HG03442 (cell line): ENCODE measurements around the gene TRAPPC8.

Source experiments
- ATAC-seq: cut with Tn5 transposase; IDR thresholded peaks from one replicate; pipeline ENCODE4 v1.9.1; 2021; ENCODE audit warnings: mild to moderate bottlenecking, moderate library complexity; ENCODE audit not compliant: unreplicated experiment

The TRAPPC8 gene

DNA sequence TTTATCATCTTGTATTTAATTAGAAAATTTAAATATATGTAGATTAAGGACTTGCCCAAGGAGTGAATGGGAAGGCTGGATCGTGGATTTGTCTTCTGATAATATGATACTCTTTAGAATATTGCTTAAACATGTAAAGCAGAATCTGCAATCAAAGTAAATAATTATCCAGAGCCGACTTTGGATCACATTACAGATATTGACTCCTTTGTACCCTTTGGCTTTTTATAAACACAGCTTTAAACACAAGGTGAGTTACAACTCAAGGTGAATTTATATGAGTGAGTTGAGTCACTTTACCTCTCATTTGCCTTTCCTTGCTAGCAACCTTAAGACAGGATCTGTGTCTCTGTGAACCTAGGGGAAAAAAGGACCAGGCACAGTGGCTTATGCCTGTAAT lies 144.5 kb downstream of the TRAPPC8 start:
- no peak for ATAC-seq

DNA sequence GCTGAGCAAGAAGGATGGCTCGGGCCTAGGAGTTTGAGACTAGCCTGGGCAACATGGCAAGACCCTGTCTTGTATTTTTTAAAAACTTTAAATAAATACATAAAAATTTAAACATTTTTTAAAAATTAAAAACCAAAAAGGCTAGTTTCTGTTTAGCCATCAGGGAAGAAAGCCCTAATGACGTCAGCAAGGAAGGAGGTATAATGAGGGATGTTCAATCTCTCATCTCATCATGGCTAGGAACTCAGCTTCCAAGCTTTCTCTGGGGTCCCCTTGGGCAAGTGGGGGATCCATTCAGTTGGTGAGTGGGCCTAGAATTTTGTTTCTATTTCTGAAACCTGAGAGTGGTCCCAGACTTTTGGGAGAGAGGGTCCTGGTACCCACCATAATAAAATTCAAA lies 147.2 kb downstream of the TRAPPC8 start:
- no peak for ATAC-seq

DNA sequence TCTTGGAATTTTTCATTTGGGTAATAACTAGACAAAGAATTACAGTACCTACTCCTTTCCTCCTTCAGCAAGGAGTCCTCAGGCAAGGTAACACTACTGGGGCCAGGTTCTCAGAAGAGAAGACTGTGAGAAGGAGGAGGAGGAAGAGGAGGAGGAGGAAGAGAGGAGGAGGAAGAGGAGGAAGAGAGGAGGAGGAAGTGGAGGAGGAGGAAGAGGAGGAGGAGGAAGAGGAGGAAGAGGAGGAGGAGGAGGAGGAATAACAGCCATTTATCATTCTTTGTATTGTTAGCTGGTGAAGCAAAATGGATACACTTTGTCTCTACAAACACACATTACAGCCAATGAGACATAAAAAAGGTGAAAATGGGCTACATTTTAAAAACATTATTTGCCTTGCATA lies 149.4 kb downstream of the TRAPPC8 start:
- ATAC-seq = no peak

DNA sequence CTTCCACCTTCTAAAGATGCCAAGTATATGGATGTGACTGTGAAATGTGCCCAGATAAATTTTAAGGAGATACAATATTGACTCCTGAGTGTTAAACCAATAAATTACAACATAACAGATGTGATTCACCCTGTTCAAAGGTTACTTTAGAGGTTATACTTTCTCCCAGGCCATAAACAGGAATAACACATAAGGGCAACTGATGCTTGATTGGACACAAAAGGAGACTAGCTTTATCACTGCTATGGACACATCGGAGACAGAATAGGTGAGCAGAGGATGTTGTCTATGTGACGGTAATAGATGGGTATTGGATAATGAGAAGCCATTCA lies 150.4 kb downstream of the TRAPPC8 start:
- ATAC-seq = no peak

DNA sequence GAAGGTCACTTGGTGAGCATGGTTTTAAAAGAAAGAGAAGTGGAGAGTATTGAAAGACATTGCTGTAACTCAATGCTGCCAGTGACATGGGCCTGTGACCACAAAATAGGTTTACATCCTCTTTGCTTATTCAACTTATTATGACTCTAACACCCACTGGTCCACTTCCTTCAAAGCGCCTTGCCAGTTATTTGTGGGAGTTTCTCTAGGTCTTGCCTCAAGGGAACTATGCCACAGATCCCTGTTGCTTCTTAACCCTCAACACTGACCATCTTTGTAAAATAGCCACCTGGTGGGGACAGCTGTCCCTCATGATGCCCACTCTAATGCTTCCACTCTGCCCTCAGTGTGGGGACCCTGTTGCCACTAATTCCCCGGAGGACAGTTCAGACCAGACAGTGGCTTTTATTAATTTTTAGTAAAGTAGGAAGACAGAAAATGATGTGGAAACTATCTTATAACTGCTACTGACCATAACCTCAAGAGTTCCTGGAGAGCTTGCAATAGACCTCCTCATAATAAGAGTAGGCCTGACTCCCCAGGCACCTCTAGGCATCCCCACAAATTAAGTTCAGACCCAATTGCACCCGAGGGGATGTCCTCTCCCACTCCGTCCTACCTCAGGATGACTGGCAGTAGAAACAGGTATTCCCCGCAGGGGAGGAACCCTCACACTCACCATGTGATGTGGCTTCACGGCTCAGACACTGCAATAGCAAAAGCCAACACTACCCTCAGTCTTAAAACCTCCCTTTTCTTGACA lies 150.9 kb downstream of the TRAPPC8 start:
- ATAC-seq = peak; percentile 94

DNA sequence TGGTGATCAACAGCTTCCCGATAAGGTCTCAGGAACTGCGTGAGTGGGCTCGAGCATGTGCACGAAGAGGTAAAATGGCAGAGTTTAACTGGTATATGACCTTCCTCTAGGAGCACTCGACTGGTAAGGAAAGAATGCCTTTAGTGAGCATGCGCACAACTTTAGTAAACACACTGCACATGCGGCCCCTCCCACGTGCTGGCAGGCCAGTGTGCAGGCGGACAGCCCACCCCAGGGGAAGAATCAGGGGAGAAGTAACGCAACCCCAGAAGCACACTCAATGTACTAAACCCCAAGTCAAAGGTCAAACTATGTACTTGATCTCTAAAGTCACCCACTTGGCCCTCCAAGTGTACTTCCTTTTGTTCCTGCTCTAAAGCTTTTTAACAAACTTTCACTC lies 153.5 kb downstream of the TRAPPC8 start:
- no peak for ATAC-seq

DNA sequence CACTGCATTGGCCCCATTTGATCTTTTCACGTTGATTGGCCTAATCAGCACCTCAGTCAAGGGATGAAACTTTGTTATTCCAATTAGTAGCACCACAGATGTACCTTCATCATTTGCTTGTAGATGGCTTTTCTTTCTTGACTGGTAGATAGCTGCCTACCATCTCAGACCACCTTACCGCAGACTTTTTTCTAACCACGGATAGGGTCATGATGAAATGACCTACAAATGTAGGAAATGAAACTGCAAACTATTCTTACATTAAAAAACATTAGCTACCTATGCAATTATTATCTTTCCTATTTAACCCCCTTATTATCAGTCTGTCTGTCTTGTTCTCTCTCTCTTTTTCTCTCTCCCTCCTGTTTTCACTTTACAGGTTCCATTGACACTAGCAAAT lies 159.9 kb downstream of the TRAPPC8 start:
- ATAC-seq = no peak
